ENCODE measurements around the gene CRHR1.

CRHR1 gene

DNA sequence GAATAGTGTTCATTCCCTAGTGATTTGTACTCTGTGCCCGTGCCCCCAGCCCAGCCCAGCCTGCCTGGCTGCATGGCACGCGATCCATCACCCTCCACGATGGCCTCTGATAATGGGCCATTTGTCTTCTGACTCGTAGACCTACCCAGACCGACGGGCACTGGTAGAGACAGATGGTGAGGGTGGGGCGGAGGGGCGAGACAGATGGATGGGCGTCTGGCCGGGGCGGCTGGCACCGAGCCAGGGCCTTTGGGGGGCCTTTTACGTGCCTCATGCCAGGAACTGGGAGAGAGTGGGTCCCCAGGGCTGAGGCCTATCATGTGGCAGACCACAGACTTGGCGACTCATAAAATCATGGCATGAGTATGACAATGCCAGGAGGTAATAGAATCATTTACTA lies 25.4 kb downstream of the CRHR1 start:
- Histone ChIP-seq H3K79me2 (ENCODE audit: control insufficient read depth, insufficient read depth, low read length, unreplicated experiment) (no peaks in the 10 kb centered on the region), H3K36me3 (ENCODE audit: insufficient read depth, low read length) (no peaks in the 10 kb centered on the region)

GRCh38 chr17:45812102-45812501 lies 28.0 kb downstream of the CRHR1 start:
- no peak overlapping the region for H3K4me3 ChIP-seq (ENCODE audit: low read depth, low read length)
- H3K27me3 ChIP-seq (ENCODE audit: insufficient read depth, low read length), result peaks cover 40% of the 10 kb centered on the region
- no peaks in the 10 kb centered on the region for H3K79me2 ChIP-seq (ENCODE audit: control insufficient read depth, insufficient read depth, low read length, unreplicated experiment)
- no peaks in the 10 kb centered on the region for H3K36me3 ChIP-seq (ENCODE audit: insufficient read depth, low read length)
- no peak overlapping the region for H2AFZ ChIP-seq (ENCODE audit: low read length, unreplicated experiment)
- no peak overlapping the region for H3K27ac ChIP-seq (ENCODE audit: low read depth, low read length)
- no peaks in the 10 kb centered on the region for H3K4me1 ChIP-seq (ENCODE audit: control insufficient read depth, insufficient read depth, low read length, unreplicated experiment)

More for the DNA sequence above, 25.4 kb downstream of the CRHR1 start:
- H3K27ac ChIP-seq (ENCODE audit: low read depth, low read length), result no peak overlapping the region
- no peak overlapping the region for H2AFZ ChIP-seq (ENCODE audit: low read length, unreplicated experiment)
- H3K4me1 ChIP-seq (ENCODE audit: control insufficient read depth, insufficient read depth, low read length, unreplicated experiment), result no peaks in the 10 kb centered on the region
- peaks cover 60% of the 10 kb centered on the region for H3K27me3 ChIP-seq (ENCODE audit: insufficient read depth, low read length)
- H3K4me3 ChIP-seq (ENCODE audit: low read depth, low read length), result no peak overlapping the region

DNA sequence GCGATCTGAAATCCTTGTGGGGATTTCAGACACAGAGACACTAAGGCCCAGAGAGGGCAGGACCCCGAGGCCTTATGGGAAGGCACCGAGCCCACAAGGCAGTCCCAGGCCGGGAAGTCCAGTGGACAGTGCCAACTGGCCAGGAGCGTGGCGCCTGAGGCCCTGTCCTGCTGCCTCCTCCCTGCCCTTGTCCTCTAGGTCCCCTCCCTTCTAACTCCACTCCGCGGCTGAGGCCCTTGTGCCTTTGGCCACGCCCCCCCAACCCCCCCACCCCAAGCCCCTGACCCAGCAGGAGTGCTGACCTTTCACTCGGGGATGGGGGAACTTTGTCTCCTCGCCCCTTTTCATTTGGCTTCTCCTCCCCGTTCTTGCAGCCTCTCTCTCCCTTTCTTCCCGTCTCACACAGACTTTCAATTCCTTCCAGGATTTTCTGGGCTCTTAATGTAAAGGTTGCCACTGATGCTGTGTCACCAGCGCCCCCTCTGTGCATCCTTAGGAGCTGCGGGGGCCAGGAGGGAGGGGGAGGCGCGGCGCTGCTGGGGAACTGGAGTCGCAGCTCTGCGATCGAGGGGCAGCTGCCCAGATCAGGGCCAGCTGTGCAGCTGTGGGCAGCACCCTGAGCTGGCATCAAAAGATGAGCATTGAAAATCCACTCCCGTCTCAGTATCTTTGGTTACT lies 29.1 kb downstream of the CRHR1 start:
- Histone ChIP-seq H3K79me2 (ENCODE audit: control insufficient read depth, insufficient read depth, low read length, unreplicated experiment) (no peaks in the 10 kb centered on the region), H3K4me3 (ENCODE audit: low read depth, low read length) (no peak overlapping the region), H3K36me3 (ENCODE audit: insufficient read depth, low read length) (no peaks in the 10 kb centered on the region), H2AFZ (ENCODE audit: low read length, unreplicated experiment) (no peak overlapping the region), H3K27ac (ENCODE audit: low read depth, low read length) (no peak overlapping the region), H3K4me1 (ENCODE audit: control insufficient read depth, insufficient read depth, low read length, unreplicated experiment) (no peaks in the 10 kb centered on the region), H3K27me3 (ENCODE audit: insufficient read depth, low read length) (peaks cover 29% of the 10 kb centered on the region)

DNA sequence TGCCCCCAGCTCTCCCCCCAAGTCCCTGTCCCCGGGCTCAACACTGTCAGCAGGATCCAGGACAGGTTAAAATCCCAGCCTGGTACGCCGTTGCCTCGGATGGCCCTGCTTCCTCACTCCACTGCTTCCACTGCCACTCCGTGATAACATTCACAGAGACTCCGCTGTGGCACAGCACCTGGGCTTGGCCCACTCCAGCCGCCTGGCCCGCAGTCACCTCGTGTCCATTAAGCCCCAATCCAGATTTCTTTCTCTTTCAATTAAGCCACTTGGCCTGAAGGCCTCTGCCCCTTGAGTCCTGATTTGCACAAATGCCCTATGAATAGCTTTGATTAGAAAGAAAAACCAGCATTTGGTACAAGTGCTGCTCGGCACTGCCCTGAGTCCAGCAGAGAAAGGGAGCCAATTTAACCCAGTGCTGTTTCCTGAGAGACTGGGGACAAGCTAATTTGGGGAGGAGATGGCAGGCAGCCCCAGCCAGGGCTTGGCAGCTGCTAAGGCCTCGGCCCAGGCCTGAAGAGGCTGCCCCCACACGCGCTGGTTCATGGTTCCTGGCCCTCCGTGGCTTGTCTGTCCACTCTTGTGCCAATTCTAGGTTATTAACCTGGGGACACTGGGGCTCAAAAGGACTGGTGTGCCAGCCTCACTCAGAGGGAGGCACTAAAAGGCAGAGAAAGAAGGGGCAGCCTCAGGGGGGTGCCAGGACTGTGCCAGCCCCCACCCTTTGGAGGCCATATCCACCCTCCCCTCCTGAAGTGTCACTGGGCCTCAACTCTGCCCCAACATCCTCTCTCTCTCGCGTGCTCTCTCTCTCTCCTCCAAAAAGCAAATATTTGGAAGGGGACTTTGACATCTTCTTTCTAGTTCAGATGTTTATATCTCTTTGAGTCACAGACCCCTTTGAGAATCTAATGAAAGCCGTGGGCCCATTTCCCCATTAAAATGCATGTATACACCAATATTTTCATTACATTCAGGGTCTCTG lies 30.8 kb downstream of the CRHR1 start:
- Histone ChIP-seq H3K27me3 (ENCODE audit: insufficient read depth, low read length) (peaks cover 31% of the 10 kb centered on the region), H2AFZ (ENCODE audit: low read length, unreplicated experiment) (no peak overlapping the region), H3K4me3 (ENCODE audit: low read depth, low read length) (no peak overlapping the region), H3K36me3 (ENCODE audit: insufficient read depth, low read length) (no peaks in the 10 kb centered on the region), H3K27ac (ENCODE audit: low read depth, low read length) (no peak overlapping the region), H3K4me1 (ENCODE audit: control insufficient read depth, insufficient read depth, low read length, unreplicated experiment) (no peaks in the 10 kb centered on the region), H3K79me2 (ENCODE audit: control insufficient read depth, insufficient read depth, low read length, unreplicated experiment) (no peaks in the 10 kb centered on the region)

GRCh38 chr17:45815752-45816151 lies 31.6 kb downstream of the CRHR1 start:
- H3K36me3 ChIP-seq (ENCODE audit: insufficient read depth, low read length), result no peaks in the 10 kb centered on the region
- H3K4me1 ChIP-seq (ENCODE audit: control insufficient read depth, insufficient read depth, low read length, unreplicated experiment), result no peaks in the 10 kb centered on the region
- H3K27me3 ChIP-seq (ENCODE audit: insufficient read depth, low read length), result peaks cover 35% of the 10 kb centered on the region
- no peak overlapping the region for H3K27ac ChIP-seq (ENCODE audit: low read depth, low read length)
- H3K79me2 ChIP-seq (ENCODE audit: control insufficient read depth, insufficient read depth, low read length, unreplicated experiment), result no peaks in the 10 kb centered on the region
- no peak overlapping the region for H2AFZ ChIP-seq (ENCODE audit: low read length, unreplicated experiment)
- no peak overlapping the region for H3K4me3 ChIP-seq (ENCODE audit: low read depth, low read length)

GRCh38 chr17:45818041-45818440 lies 33.9 kb downstream of the CRHR1 start:
- Histone ChIP-seq H3K27me3 (ENCODE audit: insufficient read depth, low read length) (peaks cover 20% of the 10 kb centered on the region), H3K4me1 (ENCODE audit: control insufficient read depth, insufficient read depth, low read length, unreplicated experiment) (no peaks in the 10 kb centered on the region)

GRCh38 chr17:45818699-45819098 lies 34.6 kb downstream of the CRHR1 start:
- peaks cover 16% of the 10 kb centered on the region for H3K27me3 ChIP-seq (ENCODE audit: insufficient read depth, low read length)
- H2AFZ ChIP-seq (ENCODE audit: low read length, unreplicated experiment), result no peak overlapping the region
- H3K36me3 ChIP-seq (ENCODE audit: insufficient read depth, low read length), result no peaks in the 10 kb centered on the region
- H3K27ac ChIP-seq (ENCODE audit: low read depth, low read length), result no peak overlapping the region
- no peak overlapping the region for H3K4me3 ChIP-seq (ENCODE audit: low read depth, low read length)
- no peaks in the 10 kb centered on the region for H3K4me1 ChIP-seq (ENCODE audit: control insufficient read depth, insufficient read depth, low read length, unreplicated experiment)
- no peaks in the 10 kb centered on the region for H3K79me2 ChIP-seq (ENCODE audit: control insufficient read depth, insufficient read depth, low read length, unreplicated experiment)

More at GRCh38 chr17:45818041-45818440, 33.9 kb downstream of the CRHR1 start:
- no peak overlapping the region for H3K27ac ChIP-seq (ENCODE audit: low read depth, low read length)
- no peaks in the 10 kb centered on the region for H3K79me2 ChIP-seq (ENCODE audit: control insufficient read depth, insufficient read depth, low read length, unreplicated experiment)
- H3K4me3 ChIP-seq (ENCODE audit: low read depth, low read length), result no peak overlapping the region
- H3K36me3 ChIP-seq (ENCODE audit: insufficient read depth, low read length), result no peaks in the 10 kb centered on the region
- no peak overlapping the region for H2AFZ ChIP-seq (ENCODE audit: low read length, unreplicated experiment)

- Histone ChIP-seq H3K27me3 (ENCODE audit: insufficient read depth, low read length) (peaks cover 15% of the 10 kb centered on the region), H2AFZ (ENCODE audit: low read length, unreplicated experiment) (no peak overlapping the region), H3K4me1 (ENCODE audit: control insufficient read depth, insufficient read depth, low read length, unreplicated experiment) (no peaks in the 10 kb centered on the region), H3K36me3 (ENCODE audit: insufficient read depth, low read length) (no peaks in the 10 kb centered on the region), H3K4me3 (ENCODE audit: low read depth, low read length) (no peak overlapping the region), H3K27ac (ENCODE audit: low read depth, low read length) (no peak overlapping the region), H3K79me2 (ENCODE audit: control insufficient read depth, insufficient read depth, low read length, unreplicated experiment) (no peaks in the 10 kb centered on the region)
Measured at GRCh38 chr17:45819632-45820031, 35.5 kb downstream of the CRHR1 start.

DNA sequence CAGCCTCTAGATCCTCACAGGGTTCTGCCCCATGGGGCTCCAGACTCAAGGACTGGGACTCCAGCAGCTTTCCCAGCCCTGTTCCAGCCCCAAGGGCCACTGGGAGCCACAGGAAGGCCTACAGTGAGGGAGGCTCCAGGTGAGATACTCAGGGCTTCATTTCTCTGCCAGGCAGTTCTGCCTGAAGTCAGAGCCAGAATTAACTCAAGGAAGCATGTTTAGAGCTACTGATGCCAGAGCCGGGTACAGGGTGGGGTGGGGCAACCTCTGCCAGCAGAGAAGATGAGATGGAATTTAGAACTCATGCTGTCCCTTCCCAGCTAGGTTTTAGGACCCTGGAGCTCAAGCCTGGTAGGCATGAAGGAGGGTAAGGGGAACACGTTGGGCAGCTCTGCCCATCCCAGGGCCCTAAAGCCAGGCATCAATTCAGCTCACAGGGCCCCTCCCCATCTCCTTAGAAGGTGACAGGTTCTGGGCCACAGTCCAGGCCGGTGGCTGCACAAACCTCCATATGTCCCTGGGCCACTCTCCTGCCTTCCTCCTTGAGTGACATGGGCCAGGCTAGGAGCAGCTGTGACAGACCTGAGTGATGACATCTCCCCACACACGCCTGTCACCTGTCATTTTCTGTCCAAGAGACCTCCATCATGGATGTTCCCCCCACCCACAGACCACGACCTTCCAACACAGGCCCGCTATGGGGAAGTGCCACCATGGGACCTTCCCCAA lies 36.1 kb downstream of the CRHR1 start:
- H3K79me2 ChIP-seq (ENCODE audit: control insufficient read depth, insufficient read depth, low read length, unreplicated experiment), result no peaks in the 10 kb centered on the region
- peaks cover 15% of the 10 kb centered on the region for H3K27me3 ChIP-seq (ENCODE audit: insufficient read depth, low read length)
- no peak overlapping the region for H3K4me3 ChIP-seq (ENCODE audit: low read depth, low read length)
- H3K4me1 ChIP-seq (ENCODE audit: control insufficient read depth, insufficient read depth, low read length, unreplicated experiment), result no peaks in the 10 kb centered on the region
- no peak overlapping the region for H2AFZ ChIP-seq (ENCODE audit: low read length, unreplicated experiment)
- H3K27ac ChIP-seq (ENCODE audit: low read depth, low read length), result no peak overlapping the region
- H3K36me3 ChIP-seq (ENCODE audit: insufficient read depth, low read length), result no peaks in the 10 kb centered on the region

GRCh38 chr17:45821147-45821546 lies 37.0 kb downstream of the CRHR1 start:
- Histone ChIP-seq H2AFZ (ENCODE audit: low read length, unreplicated experiment) (no peak overlapping the region), H3K27me3 (ENCODE audit: insufficient read depth, low read length) (peaks cover 15% of the 10 kb centered on the region), H3K36me3 (ENCODE audit: insufficient read depth, low read length) (no peaks in the 10 kb centered on the region), H3K4me3 (ENCODE audit: low read depth, low read length) (no peak overlapping the region), H3K27ac (ENCODE audit: low read depth, low read length) (no peak overlapping the region), H3K4me1 (ENCODE audit: control insufficient read depth, insufficient read depth, low read length, unreplicated experiment) (no peaks in the 10 kb centered on the region), H3K79me2 (ENCODE audit: control insufficient read depth, insufficient read depth, low read length, unreplicated experiment) (no peaks in the 10 kb centered on the region)

Data from ACC112 (cell line).